ENCODE data around the gene TJP1. TPM values are rescaled to one million over a fixed set of nuclear protein-coding genes. Genes with fewer than 3 reads are reported as not detected.

The TJP1 gene
- total RNA-seq, 1 experiment from 2014 or later = 67.0 TPM

DNA sequence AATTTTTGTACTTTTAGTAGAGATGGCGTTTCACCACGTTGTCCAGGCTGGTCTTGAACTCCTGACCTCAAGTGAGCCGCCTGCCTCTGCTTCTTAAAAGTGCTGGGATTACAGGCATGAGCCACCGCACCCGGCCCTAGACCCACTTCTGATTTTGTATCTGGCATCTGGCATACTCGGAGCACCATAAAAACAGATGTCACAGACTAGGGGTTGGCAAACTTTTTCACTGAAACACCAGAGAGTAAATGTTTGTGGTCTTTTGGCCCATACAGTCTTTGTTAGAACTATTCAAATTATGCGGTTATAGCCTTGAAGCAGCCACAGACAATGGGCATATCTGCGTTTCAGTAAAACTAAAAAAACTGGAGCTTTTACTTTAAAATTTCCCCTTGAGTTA is 110.7 kb downstream of the TJP1 start:
- TF ChIP-seq EZH2 (IDR thresholded peaks at IDR 0.05; ENCODE audit: low read length, unreplicated experiment) (no peak), EZH2phosphoT487 (IDR thresholded peaks at IDR 0.05; ENCODE audit: borderline replicate concordance, low read length) (no peak)
- TF ChIP-seq, protein P1, sequence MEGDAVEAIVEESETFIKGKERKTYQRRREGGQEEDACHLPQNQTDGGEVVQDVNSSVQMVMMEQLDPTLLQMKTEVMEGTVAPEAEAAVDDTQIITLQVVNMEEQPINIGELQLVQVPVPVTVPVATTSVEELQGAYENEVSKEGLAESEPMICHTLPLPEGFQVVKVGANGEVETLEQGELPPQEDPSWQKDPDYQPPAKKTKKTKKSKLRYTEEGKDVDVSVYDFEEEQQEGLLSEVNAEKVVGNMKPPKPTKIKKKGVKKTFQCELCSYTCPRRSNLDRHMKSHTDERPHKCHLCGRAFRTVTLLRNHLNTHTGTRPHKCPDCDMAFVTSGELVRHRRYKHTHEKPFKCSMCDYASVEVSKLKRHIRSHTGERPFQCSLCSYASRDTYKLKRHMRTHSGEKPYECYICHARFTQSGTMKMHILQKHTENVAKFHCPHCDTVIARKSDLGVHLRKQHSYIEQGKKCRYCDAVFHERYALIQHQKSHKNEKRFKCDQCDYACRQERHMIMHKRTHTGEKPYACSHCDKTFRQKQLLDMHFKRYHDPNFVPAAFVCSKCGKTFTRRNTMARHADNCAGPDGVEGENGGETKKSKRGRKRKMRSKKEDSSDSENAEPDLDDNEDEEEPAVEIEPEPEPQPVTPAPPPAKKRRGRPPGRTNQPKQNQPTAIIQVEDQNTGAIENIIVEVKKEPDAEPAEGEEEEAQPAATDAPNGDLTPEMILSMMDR (conservative IDR thresholded peaks at IDR 0.05; ENCODE audit: low read depth, low read length) = no peak
- no peaks in the 10 kb centered on the region for H3K27me3 ChIP-seq (ENCODE audit: low read length)
- H3K4me2 ChIP-seq (ENCODE audit: low read length) = no peak overlapping the region
- CTCF ChIA-PET = no interaction called here
- no peaks in the 10 kb centered on the region for H3K4me1 ChIP-seq (ENCODE audit: insufficient read depth, low read length)
- POLR2A ChIA-PET (ENCODE audit: unreplicated experiment) = no interaction called here
- no peak overlapping the region for H3K27ac ChIP-seq (ENCODE audit: low read length)
- BruUV-seq (replicated peaks) = no TSS peak
- H3K79me2 ChIP-seq (ENCODE audit: low read length) = no peaks in the 10 kb centered on the region
- H3K4me3 ChIP-seq (ENCODE audit: low read length) = no peak overlapping the region
- peaks cover 72% of the 10 kb centered on the region for H3K36me3 ChIP-seq (ENCODE audit: low read depth, low read length)
- DNase-seq (no peak), ATAC-seq (no peak)
- no peak overlapping the region for H2AFZ ChIP-seq (ENCODE audit: low read length)
- no peaks in the 10 kb centered on the region for H3F3A ChIP-seq (ENCODE audit: low read length, unreplicated experiment)
- intact Hi-C loops (cut with micrococcal nuclease) = no loop called here
- no peaks in the 10 kb centered on the region for H3K9me2 ChIP-seq (replicated peaks; ENCODE audit: low read length)
- H3K9me3 ChIP-seq (ENCODE audit: low read length) = no peaks in the 10 kb centered on the region
- no peak overlapping the region for H3K9ac ChIP-seq (ENCODE audit: low read length)
- no peaks in the 10 kb centered on the region for H4K20me1 ChIP-seq (ENCODE audit: low read length)

DNA sequence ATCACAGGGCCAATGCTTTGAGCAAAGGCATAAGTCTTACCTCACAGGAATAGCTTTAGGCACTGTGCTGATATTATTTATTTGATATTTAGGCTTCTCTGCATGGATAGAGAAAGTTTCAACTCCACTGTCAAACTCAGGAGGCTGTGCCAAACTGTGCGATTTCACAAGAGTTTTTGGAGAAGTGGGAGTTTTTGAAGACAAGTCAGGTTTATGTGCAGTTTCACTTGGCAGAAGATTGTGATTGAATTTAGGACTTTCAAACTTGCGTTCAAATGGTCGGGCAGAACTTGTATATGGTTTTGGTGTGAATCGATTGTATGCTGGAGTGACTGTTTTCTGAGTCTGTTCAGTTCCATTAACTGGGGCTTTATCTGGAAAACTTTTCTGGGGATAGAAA is 113.7 kb downstream of the TJP1 start:
- Histone ChIP-seq H3K27ac (ENCODE audit: low read length) (no peak overlapping the region), H3F3A (ENCODE audit: low read length, unreplicated experiment) (no peaks in the 10 kb centered on the region), H2AFZ (ENCODE audit: low read length) (no peak overlapping the region), H3K79me2 (ENCODE audit: low read length) (no peaks in the 10 kb centered on the region), H3K9me2 (replicated peaks; ENCODE audit: low read length) (no peaks in the 10 kb centered on the region), H3K9me3 (ENCODE audit: low read length) (no peaks in the 10 kb centered on the region), H3K36me3 (ENCODE audit: low read depth, low read length) (peaks cover 73% of the 10 kb centered on the region), H3K4me3 (ENCODE audit: low read length) (no peak overlapping the region), H4K20me1 (ENCODE audit: low read length) (no peaks in the 10 kb centered on the region), H3K9ac (ENCODE audit: low read length) (no peak overlapping the region), H3K4me2 (ENCODE audit: low read length) (no peak overlapping the region), H3K27me3 (ENCODE audit: low read length) (no peaks in the 10 kb centered on the region), H3K4me1 (ENCODE audit: insufficient read depth, low read length) (no peaks in the 10 kb centered on the region)
- ATAC-seq (no peak), DNase-seq (no peak)
- CTCF ChIA-PET = no interaction called here
- BruUV-seq (replicated peaks) = TSS peak; percentile 23
- intact Hi-C loops (cut with micrococcal nuclease) = no loop called here
- POLR2A ChIA-PET (ENCODE audit: unreplicated experiment) = no interaction called here
- TF ChIP-seq EZH2phosphoT487 (IDR thresholded peaks at IDR 0.05; ENCODE audit: borderline replicate concordance, low read length) = no peak
- TF ChIP-seq EZH2 (IDR thresholded peaks at IDR 0.05; ENCODE audit: low read length, unreplicated experiment) = no peak
- TF ChIP-seq, protein P1 (conservative IDR thresholded peaks at IDR 0.05; ENCODE audit: low read depth, low read length) = no peak

DNA sequence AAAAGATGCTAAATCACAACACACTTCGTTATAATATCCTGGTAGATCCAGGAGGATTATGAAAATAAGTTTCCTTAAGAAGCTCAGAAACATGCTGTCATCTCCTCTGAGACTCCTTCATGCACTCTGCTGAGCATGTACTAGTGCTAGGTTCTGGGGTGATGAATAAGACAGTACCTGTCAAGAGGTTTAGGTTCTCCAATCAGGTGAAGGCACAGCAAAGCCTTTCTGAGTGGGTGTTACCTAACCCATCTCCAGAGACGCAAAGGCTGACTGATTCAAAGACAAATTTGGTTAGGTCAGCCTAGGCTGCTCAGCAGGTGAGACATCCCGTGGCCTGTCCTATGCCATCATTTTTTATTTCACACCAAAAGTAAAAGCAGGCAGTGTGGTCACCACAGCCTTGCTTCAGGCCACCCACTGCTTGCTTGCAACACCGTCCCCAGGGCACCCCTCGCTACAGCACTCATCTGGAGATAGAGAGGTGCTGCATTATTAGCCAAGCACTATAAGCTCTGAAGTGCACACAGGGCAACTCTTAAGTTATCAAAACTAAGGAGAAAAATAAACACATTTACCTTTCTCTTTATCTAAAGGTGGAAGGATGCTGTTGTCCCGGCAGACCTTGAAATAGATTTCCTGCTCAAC is 117.2 kb downstream of the TJP1 start:
- Histone ChIP-seq H3F3A (ENCODE audit: low read length, unreplicated experiment) (no peaks in the 10 kb centered on the region), H2AFZ (ENCODE audit: low read length) (no peak overlapping the region), H3K9me2 (replicated peaks; ENCODE audit: low read length) (no peaks in the 10 kb centered on the region), H3K9ac (ENCODE audit: low read length) (no peak overlapping the region), H3K79me2 (ENCODE audit: low read length) (no peaks in the 10 kb centered on the region), H3K27me3 (ENCODE audit: low read length) (no peaks in the 10 kb centered on the region), H4K20me1 (ENCODE audit: low read length) (no peaks in the 10 kb centered on the region), H3K4me1 (ENCODE audit: insufficient read depth, low read length) (no peaks in the 10 kb centered on the region), H3K4me2 (ENCODE audit: low read length) (no peak overlapping the region), H3K4me3 (ENCODE audit: low read length) (no peak overlapping the region), H3K27ac (ENCODE audit: low read length) (no peak overlapping the region), H3K9me3 (ENCODE audit: low read length) (no peaks in the 10 kb centered on the region), H3K36me3 (ENCODE audit: low read depth, low read length) (peaks cover 71% of the 10 kb centered on the region)
- intact Hi-C loops (cut with micrococcal nuclease) = no loop called here
- POLR2A ChIA-PET (ENCODE audit: unreplicated experiment) = no interaction called here
- CTCF ChIA-PET = no interaction called here
- DNase-seq (no peak), ATAC-seq (no peak)
- no TSS peak for BruUV-seq (replicated peaks)
- TF ChIP-seq EZH2phosphoT487 (IDR thresholded peaks at IDR 0.05; ENCODE audit: borderline replicate concordance, low read length) (no peak), EZH2 (IDR thresholded peaks at IDR 0.05; ENCODE audit: low read length, unreplicated experiment) (no peak)
- TF ChIP-seq, protein P1 (conservative IDR thresholded peaks at IDR 0.05; ENCODE audit: low read depth, low read length) = no peak

Measured in PC-3 (cell line).